ENCODE data around the gene TMEM43. TPM values are rescaled to one million over a fixed set of nuclear protein-coding genes. Genes with fewer than 3 reads are reported as not detected.

TMEM43 gene
- total and polyA plus RNA-seq, 2 of the 13 experiments (the other 11 are each of a cell fraction or from before 2014, with no cell fraction given) = 48.9 to 50.5 TPM

GRCh38 chr3:14178247-14179113 is 53.6 kb downstream of the TMEM43 start, which contains the start of the genes LSM3 and XPC (continued):
- TF ChIP-seq SRSF4 (IDR thresholded peaks at IDR 0.05; ENCODE audit: low read depth, low read length, poor library complexity, severe bottlenecking) (no peak), ZBTB14 (CRISPR knock-in tag; IDR thresholded peaks at IDR 0.05) (peak; percentile 75), ATF5 (CRISPR knock-in tag; IDR thresholded peaks at IDR 0.05; ENCODE audit: low read depth) (no peak), EP300 (IDR thresholded peaks at IDR 0.05; ENCODE audit: low read depth in 2 of 2, low read length in 2 of 2) (no peak; a peak in 1 of 4 replicates), EP300 (CRISPR knock-in tag; IDR thresholded peaks at IDR 0.05; ENCODE audit: borderline replicate concordance) (no peak), KDM6A (CRISPR knock-in tag; IDR thresholded peaks at IDR 0.05; ENCODE audit: low read depth) (no peak), ZNF180 (CRISPR knock-in tag; IDR thresholded peaks at IDR 0.05; ENCODE audit: borderline replicate concordance, low read depth) (no peak), ZNF614 (CRISPR knock-in tag; IDR thresholded peaks at IDR 0.05; ENCODE audit: borderline replicate concordance) (peak; percentile 72; the same call in 1 of the 2 replicates), ZNF280B (CRISPR knock-in tag; IDR thresholded peaks at IDR 0.05; ENCODE audit: borderline replicate concordance) (peak; percentile 82; the same call in 1 of the 2 replicates), ZNF577 (CRISPR knock-in tag; IDR thresholded peaks at IDR 0.05; ENCODE audit: borderline replicate concordance, low read depth) (no peak), YY1 (IDR thresholded peaks at IDR 0.05; ENCODE audit: insufficient read depth, insufficient replicate concordance, low read depth, low read length) (peak; percentile 92), CEBPZ (IDR thresholded peaks at IDR 0.05; ENCODE audit: low read length) (no peak), ZNF773 (CRISPR knock-in tag; IDR thresholded peaks at IDR 0.05; ENCODE audit: borderline replicate concordance) (peak; percentile 47; the same call in 1 of the 2 replicates), ZNF850 (CRISPR knock-in tag; conservative IDR thresholded peaks at IDR 0.05) (no peak; the same call in 1 of the 2 replicates), CREB3 (CRISPR knock-in tag; IDR thresholded peaks at IDR 0.05) (peak; percentile 67; the same call in 1 of the 2 replicates), BRD4 (CRISPR knock-in tag; IDR thresholded peaks at IDR 0.05) (no peak), NFKBIZ (CRISPR knock-in tag; IDR thresholded peaks at IDR 0.05) (no peak), SMAD3 (CRISPR knock-in tag; IDR thresholded peaks at IDR 0.05) (no peak)
